ENCODE results near the gene DCTN1. TPM values are rescaled to one million over a fixed set of nuclear protein-coding genes. Genes with fewer than 3 reads are reported as not detected.

The DCTN1 gene
- total RNA-seq, 1 experiment from 2014 or later: 139 TPM

DNA sequence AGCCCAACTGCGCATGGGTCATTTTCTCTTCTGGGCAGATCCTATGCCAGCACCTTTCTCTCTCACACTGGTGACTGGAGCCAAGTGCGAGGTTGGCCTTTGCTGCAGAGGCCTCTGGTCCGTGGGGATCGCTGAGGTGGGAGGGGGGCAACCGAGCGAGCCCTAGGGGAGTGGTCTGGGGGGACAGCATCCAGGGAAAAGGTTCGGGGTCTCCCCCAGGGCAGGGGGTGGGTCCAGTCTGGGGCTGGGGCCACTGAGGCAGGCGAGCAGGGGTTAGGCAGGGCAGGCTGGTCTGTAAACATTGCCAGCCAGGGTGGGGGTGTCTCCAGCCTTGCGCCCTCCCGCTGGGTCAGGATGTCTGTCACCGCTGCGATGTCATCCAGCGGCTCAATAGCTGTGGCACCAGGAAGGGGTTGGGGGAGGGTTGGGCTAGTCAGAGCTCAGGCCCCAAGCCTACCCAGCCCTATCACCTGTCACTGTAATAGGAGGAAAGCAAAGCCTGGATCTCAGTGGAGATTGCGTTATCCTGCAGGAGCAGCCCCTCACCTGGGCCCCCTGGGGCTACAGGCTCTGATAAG lies 46.2 kb upstream of the DCTN1 start:
- H3K4me1 ChIP-seq: no peaks in the 10 kb centered on the region
- no peaks in the 10 kb centered on the region for H3K27me3 ChIP-seq (replicated peaks; ENCODE audit: control insufficient read depth, insufficient read depth, low read length)
- H3K27me3 Mint-ChIP-seq (ENCODE audit: insufficient read depth, unreplicated experiment): no peaks in the 10 kb centered on the region
- intact Hi-C loops (cut with micrococcal nuclease; ENCODE audit: unreplicated experiment): no loop called here
- peaks cover 9% of the 10 kb centered on the region for H3K4me1 Mint-ChIP-seq (ENCODE audit: low read depth, unreplicated experiment)
- ChIA-PET POLR2A (no interaction called here), CTCF (no interaction called here)
- H3K4me3 Mint-ChIP-seq (ENCODE audit: unreplicated experiment): no peak overlapping the region
- H3K27ac Mint-ChIP-seq (ENCODE audit: unreplicated experiment): no peak overlapping the region
- BruUV-seq (replicated peaks): no TSS peak
- TF ChIP-seq CTCF (IDR thresholded peaks at IDR 0.05; ENCODE audit: insufficient read depth in 1 of 2, low read depth in 1 of 2, low read length in 1 of 2, severe bottlenecking in 1 of 2, unreplicated experiment in 1 of 2): no peak
- no peaks in the 10 kb centered on the region for H3K9me3 Mint-ChIP-seq (ENCODE audit: unreplicated experiment)
- H3K36me3 ChIP-seq (ENCODE audit: control insufficient read depth, insufficient read depth, low read length): peaks cover 5% of the 10 kb centered on the region
- no peak overlapping the region for H3K4me3 ChIP-seq (ENCODE audit: low read depth, low read length)
- peaks cover 92% of the 10 kb centered on the region for H3K36me3 Mint-ChIP-seq (ENCODE audit: insufficient read depth, unreplicated experiment)
- no peaks in the 10 kb centered on the region for H3K9me3 ChIP-seq
- no peak for DNase-seq

- no peaks in the 10 kb centered on the region for H3K9me3 Mint-ChIP-seq (ENCODE audit: unreplicated experiment)
- no peak for DNase-seq
- H3K4me1 Mint-ChIP-seq (ENCODE audit: low read depth, unreplicated experiment): peaks cover 14% of the 10 kb centered on the region
- peaks cover 2% of the 10 kb centered on the region for H3K27me3 Mint-ChIP-seq (ENCODE audit: insufficient read depth, unreplicated experiment)
- TF ChIP-seq CTCF (IDR thresholded peaks at IDR 0.05; ENCODE audit: insufficient read depth in 1 of 2, low read depth in 1 of 2, low read length in 1 of 2, severe bottlenecking in 1 of 2, unreplicated experiment in 1 of 2): no peak
- ChIA-PET CTCF (no interaction called here), POLR2A (no interaction called here)
- H3K36me3 Mint-ChIP-seq (ENCODE audit: insufficient read depth, unreplicated experiment): peaks cover 90% of the 10 kb centered on the region
- H3K36me3 ChIP-seq (ENCODE audit: control insufficient read depth, insufficient read depth, low read length): peaks cover 5% of the 10 kb centered on the region
- H3K9me3 ChIP-seq: no peaks in the 10 kb centered on the region
- intact Hi-C loops (cut with micrococcal nuclease; ENCODE audit: unreplicated experiment): loop anchor here (2.0 kb wide), 1 partner anchor 15 kb away; the partner anchor contains the start of gene RTKN
- no TSS peak for BruUV-seq (replicated peaks)
- no peaks in the 10 kb centered on the region for H3K4me1 ChIP-seq
- H3K4me3 ChIP-seq (ENCODE audit: low read depth, low read length): no peak overlapping the region
- no peaks in the 10 kb centered on the region for H3K27me3 ChIP-seq (replicated peaks; ENCODE audit: control insufficient read depth, insufficient read depth, low read length)
- no peak overlapping the region for H3K4me3 Mint-ChIP-seq (ENCODE audit: unreplicated experiment)
- no peak overlapping the region for H3K27ac Mint-ChIP-seq (ENCODE audit: unreplicated experiment)
These were observed 45.4 kb upstream of the DCTN1 start for GRCh38 chr2:74425523-74425922.

- Mint-ChIP-seq H3K4me1 (ENCODE audit: low read depth, unreplicated experiment) (peaks cover 14% of the 10 kb centered on the region), H3K27me3 (ENCODE audit: insufficient read depth, unreplicated experiment) (peaks cover 6% of the 10 kb centered on the region), H3K4me3 (ENCODE audit: unreplicated experiment) (no peak overlapping the region), H3K36me3 (ENCODE audit: insufficient read depth, unreplicated experiment) (peaks cover 84% of the 10 kb centered on the region), H3K27ac (ENCODE audit: unreplicated experiment) (no peak overlapping the region), H3K9me3 (ENCODE audit: unreplicated experiment) (no peaks in the 10 kb centered on the region)
- ChIA-PET POLR2A (no interaction called here), CTCF (no interaction called here)
- intact Hi-C loops (cut with micrococcal nuclease; ENCODE audit: unreplicated experiment): loop anchor here (2.0 kb wide), 1 partner anchor 16 kb away; the partner anchor contains the start of gene RTKN
- H3K36me3 ChIP-seq (ENCODE audit: control insufficient read depth, insufficient read depth, low read length): peaks cover 5% of the 10 kb centered on the region
- H3K27me3 ChIP-seq (replicated peaks; ENCODE audit: control insufficient read depth, insufficient read depth, low read length): no peaks in the 10 kb centered on the region
- H3K9me3 ChIP-seq: no peaks in the 10 kb centered on the region
- TF ChIP-seq CTCF (IDR thresholded peaks at IDR 0.05; ENCODE audit: insufficient read depth in 1 of 2, low read depth in 1 of 2, low read length in 1 of 2, severe bottlenecking in 1 of 2, unreplicated experiment in 1 of 2): no peak
- no TSS peak for BruUV-seq (replicated peaks)
- DNase-seq: no peak
- no peaks in the 10 kb centered on the region for H3K4me1 ChIP-seq
- H3K4me3 ChIP-seq (ENCODE audit: low read depth, low read length): no peak overlapping the region
These were observed 44.9 kb upstream of the DCTN1 start for GRCh38 chr2:74424995-74425406.

Data from Caco-2 (cell line).